Activated CD4-positive, alpha-beta T cell treated with anti-CD3 and anti-CD28 coated beads, Interleukin-2, amount 10 ng/mL, durations not matched to agents 24 days and 14 days (primary cell): Measurements from ENCODE around the gene PTPRC. TPM values are rescaled to one million over a fixed set of nuclear protein-coding genes. Genes with fewer than 3 reads are reported as not detected.

Experiments used
- DNase-seq: peaks from one replicate; pipeline ENCODE4 v3.0.0; 2022
- H3K27ac Mint-ChIP-seq: one replicate; pipeline ENCODE4 v1.8.0; 2022; ENCODE audit warnings: mild to moderate bottlenecking, mixed read lengths
- H3K27me3 Mint-ChIP-seq: one replicate; pipeline ENCODE4 v1.8.0; 2022; ENCODE audit warnings: mixed read lengths
- H3K36me3 Mint-ChIP-seq: one replicate; pipeline ENCODE4 v1.8.0; 2022; ENCODE audit warnings: low read depth, mild to moderate bottlenecking, mixed read lengths
- H3K4me1 Mint-ChIP-seq: one replicate; pipeline ENCODE4 v1.8.0; 2021; ENCODE audit warnings: mixed read lengths
- H3K4me3 Mint-ChIP-seq: one replicate; pipeline ENCODE4 v1.8.0; 2022; ENCODE audit warnings: mild to moderate bottlenecking, moderate library complexity, mixed read lengths
- H3K9me3 Mint-ChIP-seq: one replicate; pipeline ENCODE4 v1.8.0; 2021; ENCODE audit warnings: mixed read lengths
- intact Hi-C: fragments of 100-400 bp; cut with micrococcal nuclease; formaldehyde crosslinking; loops from one replicate; pipeline ENCODE4 v1.15.1; 2023
- total RNA-seq: library from RNA; stranded (reverse); gene quantifications from 2 replicates; pipeline ENCODE4 v1.2.3, GENCODE V29; 2022

PTPRC gene
- total RNA-seq, 1 donor from 2014 or later, result 438 TPM

DNA sequence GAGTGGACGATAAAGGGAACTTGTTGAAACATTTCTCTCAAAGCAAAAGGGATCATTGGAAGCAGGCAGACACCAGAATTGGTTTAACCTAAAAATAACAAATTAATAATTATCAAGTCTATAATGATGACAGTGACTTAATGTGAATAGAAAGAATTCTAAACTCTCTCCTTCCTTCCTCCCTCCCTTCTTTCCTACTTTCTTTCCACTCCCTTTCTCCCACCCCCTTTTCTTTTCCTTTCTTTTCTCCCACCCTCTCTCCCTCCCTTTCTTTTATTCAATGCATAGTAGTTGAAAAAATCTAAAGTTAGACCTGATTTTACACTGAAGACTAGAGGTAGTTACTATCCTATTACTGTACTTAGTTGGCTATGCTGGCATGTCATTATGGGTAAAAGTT is 55.7 kb downstream of the PTPRC start:
- Mint-ChIP-seq H3K9me3 (no peaks in the 10 kb centered on the region), H3K36me3 (peaks cover 64% of the 10 kb centered on the region)

GRCh38 chr1:198696211-198696610 is 57.4 kb downstream of the PTPRC start:
- no peaks in the 10 kb centered on the region for H3K9me3 Mint-ChIP-seq
- peak overlapping the region; percentile 48 for H3K4me3 Mint-ChIP-seq
- intact Hi-C loops, result loop anchor here (5.0 to 10.0 kb wide), 2 partner anchors 36 to 611 kb away; no protein-coding TSS in a partner anchor
- H3K27me3 Mint-ChIP-seq, result no peaks in the 10 kb centered on the region
- H3K4me1 Mint-ChIP-seq, result peaks cover 65% of the 10 kb centered on the region
- DNase-seq, result no peak
- H3K36me3 Mint-ChIP-seq, result peaks cover 70% of the 10 kb centered on the region
- H3K27ac Mint-ChIP-seq, result peak overlapping the region; percentile 17

More for the DNA sequence above, 55.7 kb downstream of the PTPRC start:
- intact Hi-C loops, result loop anchor here (10.0 kb wide), 1 partner anchor 610 kb away; no protein-coding TSS in a partner anchor
- H3K27ac Mint-ChIP-seq, result peak overlapping the region; percentile 25
- H3K4me3 Mint-ChIP-seq, result no peak overlapping the region
- H3K27me3 Mint-ChIP-seq, result no peaks in the 10 kb centered on the region
- DNase-seq, result no peak
- peaks cover 64% of the 10 kb centered on the region for H3K4me1 Mint-ChIP-seq

DNA sequence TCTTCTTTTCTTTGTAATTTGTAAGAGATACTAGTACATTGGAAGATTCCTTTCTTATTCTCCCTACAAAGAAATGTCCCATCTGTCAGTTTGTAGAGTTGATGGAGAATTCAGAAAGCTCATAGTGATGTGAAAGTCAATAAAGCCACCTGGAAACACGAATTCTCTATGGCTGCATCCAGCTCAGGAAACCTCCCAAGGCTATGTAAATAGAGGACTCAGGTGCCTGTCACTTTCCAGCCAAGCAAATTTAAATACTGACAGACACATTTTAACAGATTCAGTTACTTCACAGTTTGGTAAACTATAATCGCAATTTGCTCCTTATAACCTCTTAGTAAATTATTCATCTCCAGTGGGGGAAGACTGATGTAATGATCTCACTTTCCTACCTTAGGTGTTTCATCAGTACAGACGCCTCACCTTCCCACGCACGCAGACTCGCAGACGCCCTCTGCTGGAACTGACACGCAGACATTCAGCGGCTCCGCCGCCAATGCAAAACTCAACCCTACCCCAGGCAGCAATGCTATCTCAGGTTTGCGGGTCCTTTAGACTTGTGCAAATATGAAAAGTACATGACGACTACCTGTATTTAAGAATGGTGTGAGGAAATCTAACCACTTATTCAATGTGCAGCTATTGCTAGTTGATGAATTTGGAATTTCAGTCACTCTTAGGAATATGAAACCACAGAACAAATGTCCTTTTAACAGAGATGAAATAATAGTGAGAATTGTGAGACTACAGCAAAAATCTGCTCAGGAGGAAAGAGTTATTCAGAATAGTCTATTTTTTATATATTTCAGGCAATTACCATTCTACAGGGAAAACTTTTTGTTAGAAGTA is 60.6 kb downstream of the PTPRC start:
- H3K27me3 Mint-ChIP-seq, result no peaks in the 10 kb centered on the region
- peak; percentile 86 for DNase-seq
- peaks cover 75% of the 10 kb centered on the region for H3K36me3 Mint-ChIP-seq
- intact Hi-C loops, result loop anchor here (5.0 to 10.0 kb wide), 2 partner anchors 33 to 615 kb away; no protein-coding TSS in a partner anchor
- peaks cover 68% of the 10 kb centered on the region for H3K4me1 Mint-ChIP-seq
- peak overlapping the region; percentile 41 for H3K4me3 Mint-ChIP-seq
- H3K9me3 Mint-ChIP-seq, result no peaks in the 10 kb centered on the region
- peak overlapping the region; percentile 83 for H3K27ac Mint-ChIP-seq

DNA sequence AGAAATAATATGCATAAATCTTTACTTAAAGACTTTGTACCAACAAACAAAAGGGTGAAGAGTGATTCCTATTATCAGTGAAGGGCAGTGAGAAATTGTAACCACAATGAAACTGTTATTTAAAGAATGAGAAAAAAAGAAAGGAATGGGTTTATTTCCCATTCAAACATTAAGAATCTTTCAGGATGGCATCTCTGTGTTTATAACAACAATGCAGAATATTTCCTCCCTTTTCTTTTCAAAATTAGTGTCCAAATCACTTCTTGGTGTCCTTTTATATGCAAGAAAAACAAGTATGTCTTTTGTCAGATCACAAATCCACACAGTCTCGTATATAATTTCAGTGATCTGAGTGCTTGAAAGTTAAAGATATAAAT is 61.2 kb downstream of the PTPRC start:
- intact Hi-C loops, result no loop called here

DNA sequence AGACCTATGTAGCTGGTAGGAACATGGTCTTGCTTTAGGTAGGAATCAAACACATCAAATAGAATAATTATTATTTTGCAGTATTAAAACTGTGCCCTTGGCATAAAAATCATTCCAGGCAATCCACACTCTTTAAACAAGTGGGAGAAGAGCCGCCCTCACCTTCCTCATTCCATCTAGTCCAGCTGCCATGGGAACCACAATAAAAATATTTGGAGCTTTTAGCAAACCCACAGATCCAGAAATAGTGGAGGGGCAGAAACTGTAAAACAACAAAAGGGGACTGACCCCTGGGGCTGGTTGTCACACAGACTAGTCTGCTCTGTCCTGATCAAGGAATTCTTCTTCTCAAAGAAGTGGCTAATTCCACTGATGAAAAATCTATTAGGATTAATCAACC is 61.6 kb downstream of the PTPRC start:
- no peak for DNase-seq
- H3K27ac Mint-ChIP-seq, result peak overlapping the region; percentile 80
- no peaks in the 10 kb centered on the region for H3K9me3 Mint-ChIP-seq
- no peaks in the 10 kb centered on the region for H3K27me3 Mint-ChIP-seq
- H3K4me1 Mint-ChIP-seq, result peaks cover 69% of the 10 kb centered on the region
- H3K4me3 Mint-ChIP-seq, result peak overlapping the region; percentile 24
- intact Hi-C loops, result no loop called here
- H3K36me3 Mint-ChIP-seq, result peaks cover 79% of the 10 kb centered on the region

More for the DNA sequence above, 61.2 kb downstream of the PTPRC start:
- Mint-ChIP-seq H3K27me3 (no peaks in the 10 kb centered on the region), H3K27ac (peak overlapping the region; percentile 83), H3K36me3 (peaks cover 77% of the 10 kb centered on the region), H3K4me1 (peaks cover 68% of the 10 kb centered on the region), H3K9me3 (no peaks in the 10 kb centered on the region), H3K4me3 (no peak overlapping the region)
- no peak for DNase-seq

GRCh38 chr1:198701250-198701649 is 62.4 kb downstream of the PTPRC start:
- intact Hi-C loops, result no loop called here
- peaks cover 83% of the 10 kb centered on the region for H3K36me3 Mint-ChIP-seq
- peaks cover 72% of the 10 kb centered on the region for H3K4me1 Mint-ChIP-seq
- H3K27ac Mint-ChIP-seq, result peak overlapping the region; percentile 80
- H3K9me3 Mint-ChIP-seq, result no peaks in the 10 kb centered on the region
- H3K4me3 Mint-ChIP-seq, result no peak overlapping the region
- no peaks in the 10 kb centered on the region for H3K27me3 Mint-ChIP-seq
- DNase-seq, result no peak

DNA sequence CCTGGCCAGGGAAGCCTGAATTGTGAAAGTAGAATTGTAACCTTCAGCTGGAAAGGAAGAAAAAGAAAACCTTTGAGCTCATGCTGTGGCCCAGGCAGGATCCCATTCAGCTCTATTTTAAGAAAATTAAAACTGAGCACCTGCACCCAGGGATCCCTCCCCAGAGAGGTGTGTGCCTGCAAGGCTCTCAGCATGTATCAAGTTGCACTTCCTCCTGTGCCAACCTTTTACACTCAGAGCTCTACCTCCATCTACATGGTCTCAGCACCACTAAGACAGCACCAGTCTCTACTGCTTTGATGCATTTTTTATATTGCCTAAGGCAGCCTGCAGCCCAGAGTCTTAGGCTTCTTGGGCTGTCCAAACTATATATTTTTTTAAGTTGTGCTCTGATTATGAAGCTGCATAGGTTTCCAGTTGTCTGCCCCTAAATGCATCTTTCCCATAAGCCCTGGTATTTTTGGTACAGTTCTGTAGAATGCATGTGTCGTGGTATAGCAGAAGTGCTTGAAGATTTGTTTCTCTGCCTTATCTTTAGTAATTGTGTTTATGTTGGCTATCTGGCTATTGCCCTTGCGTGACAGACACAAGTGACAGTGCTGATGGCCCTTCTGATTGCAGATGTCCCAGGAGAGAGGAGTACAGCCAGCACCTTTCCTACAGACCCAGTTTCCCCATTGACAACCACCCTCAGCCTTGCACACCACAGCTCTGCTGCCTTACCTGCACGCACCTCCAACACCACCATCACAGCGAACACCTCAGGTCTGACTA is 63.1 kb downstream of the PTPRC start:
- peaks cover 66% of the 10 kb centered on the region for H3K4me1 Mint-ChIP-seq

DNA sequence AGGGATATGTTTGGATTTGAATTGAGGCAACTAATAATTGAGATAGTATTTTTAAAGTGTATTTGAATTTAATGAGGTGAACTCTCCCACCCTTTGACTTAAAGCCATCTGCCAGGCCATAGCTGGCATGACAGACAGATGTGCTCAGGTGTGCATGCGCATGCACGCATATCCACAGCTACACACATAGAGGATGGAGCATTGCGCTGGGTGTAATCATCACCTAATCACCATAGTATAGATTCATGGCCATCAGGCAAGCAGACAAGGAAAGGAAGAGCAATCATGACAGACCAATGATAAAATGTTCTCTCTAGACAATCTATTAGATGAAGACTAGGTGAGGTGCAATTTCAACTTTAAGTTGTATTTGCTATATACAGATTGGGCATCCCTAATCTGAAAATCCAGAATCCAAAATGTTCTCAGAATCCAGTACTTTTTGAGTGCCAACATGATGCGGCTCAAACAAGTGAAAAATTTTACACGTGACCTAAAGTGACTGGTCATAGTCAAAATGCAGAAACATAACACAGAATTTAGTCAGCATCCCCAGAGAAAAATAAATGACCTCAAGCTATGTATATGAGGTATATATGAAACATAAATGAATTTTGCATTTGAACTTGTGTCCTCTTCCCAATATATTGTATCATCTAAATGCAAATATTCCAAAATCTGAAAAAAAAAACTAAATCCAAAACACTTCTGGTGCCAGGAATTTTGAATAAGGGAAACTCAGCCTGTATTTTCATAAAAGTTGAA is 70.1 kb downstream of the PTPRC start:
- no peaks in the 10 kb centered on the region for H3K9me3 Mint-ChIP-seq
- intact Hi-C loops, result no loop called here
- no peak overlapping the region for H3K27ac Mint-ChIP-seq
- no peak overlapping the region for H3K4me3 Mint-ChIP-seq
- no peaks in the 10 kb centered on the region for H3K27me3 Mint-ChIP-seq
- H3K4me1 Mint-ChIP-seq, result peaks cover 23% of the 10 kb centered on the region
- no peak for DNase-seq
- peaks cover 66% of the 10 kb centered on the region for H3K36me3 Mint-ChIP-seq

More for the DNA sequence above, 63.1 kb downstream of the PTPRC start:
- peaks cover 79% of the 10 kb centered on the region for H3K36me3 Mint-ChIP-seq
- no peak overlapping the region for H3K4me3 Mint-ChIP-seq
- H3K9me3 Mint-ChIP-seq, result no peaks in the 10 kb centered on the region
- no peaks in the 10 kb centered on the region for H3K27me3 Mint-ChIP-seq
- DNase-seq, result no peak
- peak overlapping the region; percentile 80 for H3K27ac Mint-ChIP-seq
- intact Hi-C loops, result no loop called here

GRCh38 chr1:198711837-198712236 is 73.0 kb downstream of the PTPRC start:
- no peak for DNase-seq
- Mint-ChIP-seq H3K36me3 (peaks cover 59% of the 10 kb centered on the region), H3K4me1 (peaks cover 15% of the 10 kb centered on the region), H3K9me3 (no peaks in the 10 kb centered on the region), H3K27ac (no peak overlapping the region), H3K4me3 (no peak overlapping the region), H3K27me3 (no peaks in the 10 kb centered on the region)
- intact Hi-C loops, result loop anchor here (5.0 kb wide), 1 partner anchor 35 kb away; no protein-coding TSS in a partner anchor

GRCh38 chr1:198713081-198713480 is 74.2 kb downstream of the PTPRC start:
- H3K4me3 Mint-ChIP-seq, result no peak overlapping the region
- peaks cover 66% of the 10 kb centered on the region for H3K36me3 Mint-ChIP-seq
- no peaks in the 10 kb centered on the region for H3K27me3 Mint-ChIP-seq
- no peaks in the 10 kb centered on the region for H3K9me3 Mint-ChIP-seq
- H3K4me1 Mint-ChIP-seq, result peaks cover 15% of the 10 kb centered on the region
- intact Hi-C loops, result loop anchor here (5.0 kb wide), 1 partner anchor 34 kb away; no protein-coding TSS in a partner anchor
- peak overlapping the region; percentile 87 for H3K27ac Mint-ChIP-seq
- DNase-seq, result no peak

- Mint-ChIP-seq H3K4me3 (no peak overlapping the region), H3K36me3 (peaks cover 63% of the 10 kb centered on the region), H3K27me3 (no peaks in the 10 kb centered on the region), H3K4me1 (peaks cover 12% of the 10 kb centered on the region), H3K9me3 (no peaks in the 10 kb centered on the region), H3K27ac (peak overlapping the region; percentile 35)
- intact Hi-C loops, result loop anchor here (5.0 kb wide), 1 partner anchor 33 kb away; no protein-coding TSS in a partner anchor
- DNase-seq, result no peak
Observed at GRCh38 chr1:198714271-198714670, 75.4 kb downstream of the PTPRC start.

DNA sequence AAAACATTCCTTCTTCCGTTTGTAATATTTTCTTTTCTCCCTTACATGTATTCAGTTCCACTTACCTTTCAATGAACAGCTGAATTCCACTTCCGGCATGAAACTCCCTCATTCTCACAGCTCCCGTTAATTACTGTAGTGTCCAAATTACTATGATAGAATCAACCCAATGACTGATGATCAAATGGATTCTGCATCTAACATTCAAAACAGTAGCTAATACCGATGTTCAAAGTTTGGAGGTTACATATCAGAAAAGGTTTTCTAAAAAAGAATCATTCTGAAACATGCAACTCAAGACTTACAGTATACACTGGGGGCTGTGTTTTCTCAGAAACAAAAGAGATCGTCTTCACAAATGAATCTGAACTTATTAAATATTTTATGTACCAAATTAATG is 77.2 kb downstream of the PTPRC start:
- Mint-ChIP-seq H3K27ac (peak overlapping the region; percentile 54), H3K36me3 (peaks cover 62% of the 10 kb centered on the region), H3K4me3 (no peak overlapping the region), H3K4me1 (peaks cover 14% of the 10 kb centered on the region), H3K9me3 (no peaks in the 10 kb centered on the region), H3K27me3 (no peaks in the 10 kb centered on the region)
- intact Hi-C loops, result no loop called here
- DNase-seq, result no peak

DNA sequence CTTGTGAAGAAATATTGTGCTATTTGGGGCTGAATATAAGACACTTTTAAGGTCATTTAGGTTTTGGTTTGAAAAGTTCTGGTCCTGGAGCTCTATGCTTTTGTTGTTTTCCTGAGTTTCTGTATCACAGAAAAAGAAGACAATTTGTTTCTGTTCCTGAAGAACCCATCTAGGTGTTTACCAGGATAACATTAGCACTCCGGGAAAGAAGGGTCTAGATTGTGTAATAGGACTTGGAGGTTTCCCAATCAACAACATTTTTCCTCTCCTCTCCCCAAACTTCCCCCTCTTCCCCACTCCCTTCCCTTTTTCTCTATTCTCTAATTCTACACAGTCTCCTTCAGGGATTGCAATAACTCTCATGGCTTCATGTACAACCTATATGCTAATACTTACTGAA is 78.7 kb downstream of the PTPRC start:
- Mint-ChIP-seq H3K4me1 (peaks cover 14% of the 10 kb centered on the region), H3K4me3 (no peak overlapping the region), H3K36me3 (peaks cover 53% of the 10 kb centered on the region), H3K27me3 (no peaks in the 10 kb centered on the region), H3K27ac (peak overlapping the region; percentile 9), H3K9me3 (no peaks in the 10 kb centered on the region)
- intact Hi-C loops, result no loop called here
- no peak for DNase-seq
